ENCODE data around the gene LYZL2.

- no peak for TF ChIP-seq REST (IDR thresholded peaks at IDR 0.05; ENCODE audit: insufficient read depth in 1 of 2, low read depth in 2 of 2, low read length in 2 of 2)
- no peak for TF ChIP-seq TAF1 (IDR thresholded peaks at IDR 0.05; ENCODE audit: borderline replicate concordance, insufficient read depth, low read length)
- no peak for TF ChIP-seq FOXP2 (optimal IDR thresholded peaks at IDR 0.05; ENCODE audit: borderline replicate concordance, extremely low read depth, extremely low read length, insufficient read depth)
- no peak for TF ChIP-seq POLR2AphosphoS5 (IDR thresholded peaks at IDR 0.05; ENCODE audit: low read depth, low read length)
These were observed 45.2 kb upstream of the LYZL2 start for GRCh38 chr10:30674796-30675195.
